HG03196 (cell line): ENCODE measurements around the gene TMED10.
"Not testable (repeated sequence)": the region's sequence is repeated elsewhere in the genome, so short reads cannot be mapped to it uniquely, and the experiment has no call there.

ENCODE experiments used
- ATAC-seq: cut with Tn5 transposase; IDR thresholded peaks from one replicate; pipeline ENCODE4 v1.9.1; 2021; ENCODE audit not compliant: unreplicated experiment

TMED10 gene

GRCh38 chr14:75162631-75163030 is 13.8 kb downstream of the TMED10 start:
- no peak for ATAC-seq

DNA sequence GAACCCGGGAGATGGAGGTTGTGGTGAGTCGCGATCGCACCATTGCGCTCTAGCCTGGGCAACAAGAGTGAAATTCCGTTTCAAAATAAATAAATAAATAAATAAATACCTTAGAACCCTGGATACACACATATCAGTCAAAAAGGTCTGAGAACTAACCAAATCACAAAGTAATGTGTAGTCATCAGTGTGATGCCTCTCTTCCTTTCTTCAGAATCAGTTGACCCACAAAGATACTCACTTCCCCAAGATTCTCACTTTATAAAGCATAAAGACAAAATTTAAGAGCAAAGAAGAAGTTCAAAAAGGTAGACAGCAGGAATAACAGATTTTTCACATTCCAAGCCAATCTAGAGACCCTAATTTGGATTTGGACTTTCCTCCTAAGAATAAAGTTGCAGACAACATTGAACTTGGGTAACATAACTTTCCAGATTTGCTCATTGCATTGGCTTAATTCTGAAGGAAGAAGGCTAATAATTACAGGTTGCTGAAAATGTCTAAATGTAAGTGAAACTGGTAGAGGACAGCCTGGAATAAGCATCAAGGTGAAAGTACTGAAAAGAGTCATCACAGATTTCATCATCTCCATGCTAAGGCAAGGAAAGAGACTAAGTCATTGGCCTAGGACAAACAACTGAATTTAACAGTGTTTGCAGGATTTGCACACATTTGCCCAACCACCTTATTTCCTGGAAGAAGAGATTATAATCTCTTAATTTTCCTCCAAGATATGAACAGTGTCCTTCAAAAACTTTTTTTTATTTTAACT is 17.4 kb downstream of the TMED10 start:
- ATAC-seq: no peak

DNA sequence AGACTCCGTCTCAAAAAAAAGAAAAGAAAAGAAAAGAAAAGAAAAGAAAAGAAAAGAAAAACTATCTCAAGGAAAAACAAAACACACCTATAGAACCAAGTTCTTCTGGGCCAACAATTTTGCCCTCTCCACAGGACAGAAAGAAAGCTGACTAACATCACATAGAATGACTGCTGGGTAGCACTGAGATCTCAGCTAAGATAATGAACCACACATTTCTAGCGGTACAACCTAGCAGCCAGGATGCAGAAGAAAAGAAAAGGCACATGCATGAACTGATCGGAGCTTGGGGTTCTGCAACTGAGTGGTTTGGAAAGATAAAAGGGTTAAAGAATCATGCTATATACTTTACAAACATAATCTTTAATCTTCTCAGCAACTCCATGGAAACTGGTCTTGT is 19.5 kb downstream of the TMED10 start:
- ATAC-seq: no peak

DNA sequence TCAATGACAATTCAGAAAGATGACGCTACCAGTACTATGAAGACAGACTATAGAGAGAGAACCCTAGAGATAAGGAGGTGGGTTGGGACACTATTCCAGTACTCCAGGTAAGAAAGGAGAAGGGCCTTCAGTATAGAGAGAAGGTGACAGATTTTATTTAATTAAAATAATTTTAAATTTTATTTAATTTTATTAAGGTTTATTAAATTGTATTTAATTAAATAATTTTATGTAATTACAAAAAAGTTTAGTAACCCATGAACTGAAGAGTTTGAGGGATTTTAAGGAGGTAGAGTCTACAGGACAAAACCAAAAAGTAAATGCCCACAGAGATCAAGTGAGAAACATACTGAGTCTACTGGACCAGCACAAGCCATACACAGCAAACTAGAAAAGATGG is 20.3 kb downstream of the TMED10 start:
- ATAC-seq: no peak

DNA sequence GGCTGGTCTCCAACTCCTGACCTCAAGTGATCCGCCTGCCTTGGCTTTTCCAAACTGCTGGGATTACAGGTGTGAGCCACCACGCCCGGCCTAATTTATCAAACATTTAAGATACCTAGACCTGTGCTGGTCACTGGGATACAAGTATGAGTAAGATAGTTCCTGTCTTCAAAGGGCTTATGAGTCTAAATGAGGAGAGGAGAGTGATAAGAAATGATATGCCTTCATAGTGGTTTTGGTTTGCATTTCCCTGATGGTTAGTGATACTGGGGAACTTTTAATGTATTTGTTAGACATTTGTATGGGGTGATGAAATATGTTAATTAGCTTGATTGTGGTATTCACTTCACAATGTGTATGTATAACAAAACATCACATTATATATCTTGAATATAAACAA is 21.2 kb downstream of the TMED10 start:
- no peak for ATAC-seq

DNA sequence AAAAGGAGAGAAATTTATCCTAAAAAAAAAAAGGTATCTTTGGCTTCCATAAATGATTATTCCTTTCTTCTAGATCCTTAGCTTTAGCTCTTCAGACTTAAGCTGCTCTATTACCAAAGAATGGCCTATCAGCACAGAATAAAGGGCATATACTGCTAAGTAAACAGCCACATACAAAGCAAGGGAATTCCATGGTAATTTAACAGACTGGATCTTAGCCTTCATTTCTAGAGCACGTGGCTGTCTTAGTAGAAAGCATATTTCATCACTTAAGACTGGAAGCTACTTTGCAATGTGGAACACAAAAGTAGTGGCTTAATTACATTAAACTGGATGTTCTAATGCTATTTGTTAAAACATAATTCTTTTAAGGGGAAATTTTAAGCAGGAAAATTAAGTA is 23.1 kb downstream of the TMED10 start:
- no peak for ATAC-seq

DNA sequence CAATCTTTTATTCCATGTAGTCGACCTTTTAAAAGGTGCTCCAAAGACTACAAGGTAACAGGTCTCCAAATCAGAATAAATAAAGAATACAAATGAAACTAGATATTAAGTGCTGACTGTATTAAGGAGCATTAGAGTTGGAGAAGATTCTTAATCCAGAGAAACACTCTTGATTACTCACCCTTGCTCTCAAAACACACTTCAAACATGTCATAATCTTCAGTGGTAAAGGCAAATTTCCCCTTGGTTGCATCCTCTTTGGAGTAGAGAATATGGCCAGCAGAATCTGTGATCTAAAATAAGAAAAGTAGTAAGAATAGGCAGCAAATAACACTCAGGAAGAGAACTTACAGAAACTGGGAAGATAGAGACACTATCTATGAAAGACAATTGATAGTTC is 24.6 kb downstream of the TMED10 start:
- ATAC-seq: no peak

DNA sequence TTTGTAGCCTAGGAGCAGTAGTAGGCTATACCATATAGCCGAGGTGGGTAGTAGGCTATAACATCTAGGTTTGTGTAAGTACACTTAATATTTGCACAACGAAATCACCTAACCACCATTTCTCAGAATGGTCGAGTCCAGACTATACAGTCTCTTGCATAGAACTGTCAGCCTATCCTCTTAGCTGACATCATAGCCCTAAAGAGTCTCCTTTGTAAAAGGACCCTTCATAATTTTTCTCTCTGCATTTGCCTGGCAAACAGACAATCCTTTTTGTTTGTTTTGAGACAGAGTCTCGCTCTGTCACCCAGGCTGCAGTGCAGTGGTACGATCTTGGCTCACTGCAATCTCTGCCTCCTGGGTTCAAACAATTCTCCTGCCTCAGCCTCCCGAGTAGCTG is 25.8 kb downstream of the TMED10 start:
- ATAC-seq: not testable (repeated sequence)

DNA sequence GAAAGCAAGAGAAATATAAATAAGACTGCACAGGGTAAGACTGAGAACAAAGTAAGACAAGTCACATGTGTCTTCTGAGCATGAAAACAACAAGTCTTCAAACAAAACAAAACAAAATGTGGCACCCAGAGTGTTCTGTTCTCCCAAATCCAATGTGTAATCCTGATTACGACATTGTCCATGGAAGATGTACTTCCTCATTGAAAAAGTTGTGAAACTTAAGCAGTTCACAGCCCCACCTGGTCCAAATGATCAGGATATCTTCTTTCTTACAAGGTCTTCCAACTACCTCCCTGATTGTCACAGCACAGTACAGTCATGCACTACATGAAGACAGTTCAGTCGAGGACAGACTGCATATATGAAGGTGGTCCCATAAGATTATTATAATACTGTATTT is 26.3 kb downstream of the TMED10 start:
- no peak for ATAC-seq

DNA sequence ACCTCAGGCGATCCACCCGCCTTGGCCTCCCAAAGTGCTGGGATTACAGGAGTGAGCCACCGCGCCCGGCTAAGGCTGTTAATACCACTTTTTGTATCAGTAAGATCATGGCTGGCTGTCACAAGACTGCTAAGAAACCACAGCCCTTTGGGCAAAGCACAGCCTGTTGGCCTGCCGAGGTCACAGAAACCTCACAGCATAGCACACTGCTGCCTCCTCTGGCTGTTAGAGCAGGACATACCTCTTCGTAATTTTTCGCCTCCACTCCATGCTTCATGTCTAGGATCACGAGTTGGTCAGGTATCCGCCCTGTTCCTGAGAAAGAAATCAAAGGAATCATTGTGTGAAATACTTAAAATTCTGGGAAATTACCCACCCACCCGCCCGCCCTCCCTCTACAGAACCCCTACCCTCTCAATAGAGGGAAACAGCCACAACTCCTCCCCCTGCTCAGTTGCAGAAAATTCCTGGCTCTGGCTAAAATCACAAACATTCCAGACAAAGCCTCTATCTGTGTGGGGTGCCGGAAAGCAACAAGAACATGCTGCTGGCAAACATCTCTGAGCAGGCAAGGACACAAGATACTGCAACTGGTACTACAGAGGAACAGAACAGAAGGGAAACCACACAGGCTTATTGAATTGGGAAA is 28.9 kb downstream of the TMED10 start:
- ATAC-seq: no peak

- no peak for ATAC-seq
These were observed 31.5 kb downstream of the TMED10 start for GRCh38 chr14:75144944-75145343.

GRCh38 chr14:75143761-75144527 is 32.5 kb downstream of the TMED10 start:
- ATAC-seq: no peak

GRCh38 chr14:75142494-75142893 is 33.9 kb downstream of the TMED10 start:
- ATAC-seq: no peak

GRCh38 chr14:75141967-75142366 is 34.4 kb downstream of the TMED10 start:
- no peak for ATAC-seq

DNA sequence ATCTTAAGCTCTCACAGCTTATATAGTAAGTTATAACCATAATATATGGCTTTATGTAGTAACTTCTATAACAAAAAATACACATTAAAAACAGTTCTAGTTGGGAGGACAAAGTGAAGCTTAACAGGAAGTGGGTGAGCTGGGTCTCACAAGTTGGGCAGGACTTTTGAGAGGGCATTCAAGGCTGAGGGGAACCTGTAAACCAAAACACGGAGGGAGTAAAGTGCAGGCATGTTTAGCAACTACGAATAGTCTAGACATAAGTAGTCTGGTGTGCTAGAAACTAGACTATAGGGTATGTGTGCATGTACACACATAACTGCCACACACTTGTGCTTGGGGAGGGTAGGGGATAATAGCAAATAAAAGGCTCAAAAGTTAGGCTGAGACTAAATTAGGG is 35.4 kb downstream of the TMED10 start:
- no peak for ATAC-seq

DNA sequence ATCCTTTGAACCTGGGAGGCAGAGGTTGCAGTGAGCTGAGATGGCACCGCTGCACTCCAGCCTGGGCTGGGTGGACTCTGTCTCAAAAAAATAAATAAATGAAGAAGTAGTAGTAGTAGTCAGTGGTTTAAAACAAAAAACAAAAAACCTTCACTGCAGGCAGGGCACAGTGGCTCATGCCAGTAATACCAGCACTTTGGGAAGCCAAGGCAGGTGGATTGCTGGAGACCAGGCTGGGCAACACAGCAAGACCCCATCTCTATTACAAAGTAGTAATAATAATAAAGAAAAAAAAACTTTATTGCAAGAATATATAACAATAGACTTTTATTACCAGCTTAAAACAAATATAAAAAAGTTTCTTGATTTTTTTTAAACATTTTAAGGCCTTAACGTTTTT is 35.8 kb downstream of the TMED10 start:
- ATAC-seq: no peak

DNA sequence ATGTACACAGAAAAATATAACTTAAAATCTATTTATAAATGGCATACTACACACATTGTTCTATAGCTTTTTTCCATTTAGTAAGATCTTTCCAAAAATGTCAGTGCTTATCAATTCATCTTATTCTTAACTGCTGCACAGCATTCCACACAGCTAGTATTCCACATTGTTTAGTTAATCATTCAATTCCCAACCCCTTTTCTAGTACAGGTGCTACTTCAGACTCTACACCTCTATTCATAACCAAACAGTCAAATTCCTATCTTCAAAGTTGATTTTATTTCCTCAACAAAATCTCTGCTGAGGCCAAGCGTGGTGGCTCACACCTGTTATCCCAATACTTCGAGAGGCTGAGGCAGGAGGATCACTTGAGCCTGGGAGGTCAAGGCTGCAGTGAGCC is 37.2 kb downstream of the TMED10 start:
- ATAC-seq: no peak

GRCh38 chr14:75138492-75138891 is 37.9 kb downstream of the TMED10 start:
- ATAC-seq: no peak

DNA sequence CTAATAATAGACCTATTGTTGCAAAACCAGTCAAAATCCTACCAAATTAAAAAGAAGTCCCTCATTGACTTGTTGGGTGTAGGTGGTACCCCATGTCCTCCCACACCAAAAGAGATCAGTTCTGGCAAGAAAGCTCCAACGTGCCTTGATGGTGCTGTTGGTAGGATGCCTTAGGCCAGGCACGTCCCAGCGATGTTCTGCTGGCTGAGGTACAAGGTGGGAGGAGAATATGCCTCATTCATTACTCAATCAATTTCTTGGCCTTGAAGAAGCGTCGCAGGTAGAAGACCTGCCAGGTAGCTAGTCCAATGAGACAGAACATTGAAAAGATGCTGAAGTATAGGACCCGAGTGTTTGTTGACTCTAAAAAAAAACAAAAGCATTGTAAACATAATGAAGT is 41.8 kb downstream of the TMED10 start:
- no peak for ATAC-seq

DNA sequence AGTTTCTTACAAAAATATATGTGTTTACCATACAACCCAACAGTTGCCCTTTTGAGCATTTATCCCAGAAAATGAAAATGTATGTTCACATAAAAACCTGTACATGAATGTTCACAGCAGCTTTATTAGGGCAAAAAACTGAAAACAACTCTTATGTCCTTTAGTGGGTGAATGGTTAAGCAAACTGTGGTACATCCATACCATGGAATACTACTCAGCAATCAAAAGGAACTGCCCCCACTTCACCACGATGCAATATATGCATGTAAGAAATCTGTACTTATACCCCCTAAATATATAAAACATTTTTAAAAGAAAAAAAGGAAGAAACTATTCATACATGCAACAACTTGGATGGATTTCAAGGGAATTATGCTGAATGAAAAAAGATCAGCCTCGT is 42.8 kb downstream of the TMED10 start:
- no peak for ATAC-seq

- no peak for ATAC-seq
These were observed 43.9 kb downstream of the TMED10 start for GRCh38 chr14:75132382-75133086.
